ENCODE data around the gene SPATA2.
"Not testable (repeated sequence)": the region's sequence is repeated elsewhere in the genome, so short reads cannot be mapped to it uniquely, and the experiment has no call there.

SPATA2 gene

GRCh38 chr20:49899541-49900383 lies 15.6 kb downstream of the SPATA2 start:
- no peak for DNase-seq

- DNase-seq, result no peak
Observed at GRCh38 chr20:49896204-49896603, 19.1 kb downstream of the SPATA2 start.

GRCh38 chr20:49895474-49896093 lies 19.7 kb downstream of the SPATA2 start:
- not testable (repeated sequence) for DNase-seq

GRCh38 chr20:49894073-49894470 lies 21.3 kb downstream of the SPATA2 start:
- DNase-seq, result no peak

- DNase-seq, result no peak
Observed at GRCh38 chr20:49893242-49894072, 21.9 kb downstream of the SPATA2 start.

- DNase-seq, result no peak
Observed at GRCh38 chr20:49892817-49893216, 22.5 kb downstream of the SPATA2 start.

- no peak for DNase-seq
Observed at GRCh38 chr20:49892260-49892659, 23.1 kb downstream of the SPATA2 start.

GRCh38 chr20:49891476-49892110 lies 23.7 kb downstream of the SPATA2 start:
- DNase-seq, result no peak

GRCh38 chr20:49890471-49891361 lies 24.6 kb downstream of the SPATA2 start:
- no peak for DNase-seq

- no peak for DNase-seq
Observed at GRCh38 chr20:49889935-49890333, 25.4 kb downstream of the SPATA2 start.

GRCh38 chr20:49889001-49889934 lies 26.1 kb downstream of the SPATA2 start:
- no peak for DNase-seq

- DNase-seq, result peak; percentile 35
Observed at GRCh38 chr20:49888212-49889000, 26.9 kb downstream of the SPATA2 start.

GRCh38 chr20:49887251-49888211 lies 27.8 kb downstream of the SPATA2 start:
- DNase-seq, result no peak

GRCh38 chr20:49886571-49887213 lies 28.6 kb downstream of the SPATA2 start:
- DNase-seq, result no peak

GRCh38 chr20:49885558-49886332 lies 29.6 kb downstream of the SPATA2 start:
- DNase-seq, result no peak

- DNase-seq, result no peak
Observed at GRCh38 chr20:49883246-49883802, 32.0 kb downstream of the SPATA2 start.
